K562 (cell line): ENCODE measurements around the gene GDF15. TPM values are rescaled to one million over a fixed set of nuclear protein-coding genes. Genes with fewer than 3 reads are reported as not detected.
A peak's percentile ranks its signal among the peaks of the same experiment; 100 is the strongest.

Experiments used
- CEBPB ChIP-seq: fragments of 450-650 bp; IDR thresholded peaks from 2 replicates; pipeline ENCODE4 v1.6.1; 2016; ENCODE audit warnings: missing genetic modification characterization, missing compliant biosample characterization
- E2F3 ChIP-seq: fragments of 250-450 bp; sonication (Bioruptor Pico); IDR thresholded peaks from 2 replicates; pipeline ENCODE4 v1.4.0; 2020; ENCODE audit warnings: mild to moderate bottlenecking
- HSF4 ChIP-seq: fragments of 250-450 bp; sonication (Bioruptor Pico); IDR thresholded peaks from 2 replicates; pipeline ENCODE4 v2.1.2; 2022; ENCODE audit warnings: mild to moderate bottlenecking, moderate library complexity, borderline replicate concordance
- JUN ChIP-seq, 2 experiments: sonication (generic) in 1 of 2; formaldehyde crosslinking in 1 of 2; IDR thresholded peaks; 2 replicates each; pipeline versions ENCODE4 v1.6.1 to v1.8.0; 2012 to 2022; ENCODE audit warnings: borderline replicate concordance in 2 of 2, mild to moderate bottlenecking in 2 of 2, improper control_type of control experiment in 1 of 2, low read depth in 1 of 2, low read length in 1 of 2, missing genetic modification reagents in 1 of 2
- MTF1 ChIP-seq: fragments of 250-450 bp; sonication (Bioruptor Pico); IDR thresholded peaks from 2 replicates; pipeline ENCODE4 v1.9.0; 2021; ENCODE audit warnings: moderate library complexity, mild to moderate bottlenecking, inconsistent platforms, borderline replicate concordance
- PHF20 ChIP-seq: fragments of 450-650 bp; IDR thresholded peaks from 2 replicates; pipeline ENCODE4 v1.6.1; 2018; ENCODE audit not compliant: partially characterized antibody
- RBBP5 ChIP-seq: fragments of 200-600 bp; sonication (generic); IDR thresholded peaks from 2 replicates; pipeline ENCODE4 v1.6.1; 2012; ENCODE audit warnings: borderline replicate concordance, mild to moderate bottlenecking, low read length, control low read depth, inconsistent platforms; ENCODE audit not compliant: insufficient read depth, poor library complexity, severe bottlenecking
- RCOR1 ChIP-seq, 2 experiments: IDR thresholded peaks; 2 replicates each; pipeline ENCODE4 v1.6.1; 2012; ENCODE audit warnings: low read depth in 2 of 2, low read length in 2 of 2, borderline replicate concordance in 1 of 2, improper control_type of control experiment in 1 of 2
- SRSF1 ChIP-seq: fragments of 200-400 bp; formaldehyde crosslinking; IDR thresholded peaks from 2 replicates; pipeline ENCODE4 v1.6.1; 2017; ENCODE audit warnings: mild to moderate bottlenecking, low read depth, low read length, moderate library complexity
- STAT5A ChIP-seq: IDR thresholded peaks from 2 replicates; pipeline ENCODE4 v1.6.1; 2012; ENCODE audit warnings: low read length, inconsistent platforms, borderline replicate concordance
- TAF9B ChIP-seq: fragments of 450-650 bp; IDR thresholded peaks from 2 replicates; pipeline ENCODE4 v1.6.1; 2018; ENCODE audit warnings: mild to moderate bottlenecking; ENCODE audit not compliant: partially characterized antibody
- TSHZ1 ChIP-seq: fragments of 250-450 bp; sonication (Bioruptor Pico); IDR thresholded peaks from 2 replicates; pipeline ENCODE4 v1.4.0; 2020; ENCODE audit warnings: mild to moderate bottlenecking, moderate library complexity
- ZNF699 ChIP-seq: fragments of 250-450 bp; sonication (Bioruptor Pico); IDR thresholded peaks from 2 replicates; pipeline ENCODE4 v1.8.0; 2021; ENCODE audit warnings: mild to moderate bottlenecking, moderate library complexity; ENCODE audit not compliant: insufficient replicate concordance
- ZNF740 ChIP-seq, 3 experiments: fragments of 200-800 bp in 1 of 3; sonication (Bioruptor generic) in 1 of 3; sonication (generic) in 1 of 3; formaldehyde crosslinking in 1 of 3; IDR thresholded peaks; 2 replicates each; pipeline versions ENCODE4 v1.6.1 to v1.8.0; 2016 to 2022; ENCODE audit warnings: mild to moderate bottlenecking in 2 of 3, missing compliant biosample characterization in 2 of 3, missing genetic modification characterization in 2 of 3, missing genetic modification reagents in 1 of 3
- polyA plus RNA-seq, 8 experiments: library from polyadenylated mRNA; depleted of rRNA in 4 of 8; stranded (reverse) in 5 of 8; unstranded in 3 of 8; fragments of >200 nt; fragmentation: Nextera tagmentation in 2 of 8; fragmentation: Illumina TruSeq in 1 of 8; extraction: Ambion mirVana in 2 of 8; extraction: Trizol in 1 of 8; gene quantifications; 2 replicates each; pipeline versions ENCODE4 v1.2.1 to v1.2.3, GENCODE V29; 2011 to 2014; ENCODE audit warnings: inconsistent platforms in 1 of 8, missing spikeins in 1 of 8
- total RNA-seq, 7 experiments: library from RNA; depleted of rRNA in 6 of 7; stranded (reverse); fragments of >200 nt in 6 of 7; fragmentation: Illumina TruSeq in 2 of 7; extraction: Trizol in 2 of 7; gene quantifications; 2 replicates each; pipeline versions ENCODE4 v1.2.1 to v1.2.3, GENCODE V29; 2011 to 2021; ENCODE audit warnings: low replicate concordance in 1 of 7
- TF ChIP-seq, protein P1 (sequence below): fragments of 250-450 bp; sonication (Bioruptor Pico); IDR thresholded peaks from 2 replicates; pipeline ENCODE4 v1.8.0; 2022; ENCODE audit warnings: moderate library complexity, mild to moderate bottlenecking, inconsistent platforms
- TF ChIP-seq, protein P2 (sequence below): fragments of 150-350 bp; IDR thresholded peaks from 2 replicates; pipeline ENCODE4 v1.6.1; 2014; ENCODE audit warnings: low read depth, mild to moderate bottlenecking, low read length, borderline replicate concordance
- TF ChIP-seq, protein P3 (sequence below): fragments of 450-650 bp; conservative IDR thresholded peaks from 2 replicates; pipeline ENCODE4 v1.6.1; 2016; ENCODE audit warnings: missing genetic modification characterization, low read depth, mild to moderate bottlenecking, missing compliant biosample characterization, moderate library complexity

The GDF15 gene
- total and polyA plus RNA-seq, 9 of the 15 experiments (the other 6 are each of a cell fraction or from before 2014, with no cell fraction given), result 2.3 to 82.4 (median 12.5) TPM

GRCh38 chr19:18366021-18366435 lies 19.9 kb upstream of the GDF15 start (continued):
- TF ChIP-seq TSHZ1 (CRISPR knock-in tag), result peak; percentile 26; the same call in 1 of the 2 replicates
- TF ChIP-seq HSF4 (CRISPR knock-in tag), result no peak
- TF ChIP-seq PHF20, result no peak
- no peak for TF ChIP-seq RBBP5
- no peak for TF ChIP-seq JUN (IDR thresholded peaks at IDR 0.05; ENCODE audit: borderline replicate concordance, low read depth, low read length)
- TF ChIP-seq JUN (CRISPR knock-in tag; IDR thresholded peaks at IDR 0.05; ENCODE audit: borderline replicate concordance), result no peak
- no peak for TF ChIP-seq CEBPB (tag)
- no peak for TF ChIP-seq ZNF740 (CRISPR knock-in tag; IDR thresholded peaks at IDR 0.05)
- TF ChIP-seq ZNF740 (tag; IDR thresholded peaks at IDR 0.05), result no peak
- TF ChIP-seq, protein P1, sequence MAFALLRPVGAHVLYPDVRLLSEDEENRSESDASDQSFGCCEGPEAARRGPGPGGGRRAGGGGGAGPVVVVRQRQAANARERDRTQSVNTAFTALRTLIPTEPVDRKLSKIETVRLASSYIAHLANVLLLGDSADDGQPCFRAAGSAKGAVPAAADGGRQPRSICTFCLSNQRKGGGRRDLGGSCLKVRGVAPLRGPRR, result peak; percentile 80; the same call in 1 of the 2 replicates
- peak; percentile 38 for TF ChIP-seq ZNF699 (CRISPR knock-in tag)
- no peak for TF ChIP-seq TAF9B
- TF ChIP-seq STAT5A, result no peak
- no peak for TF ChIP-seq MTF1 (CRISPR knock-in tag)
- no peak for TF ChIP-seq RCOR1 (IDR thresholded peaks at IDR 0.05; ENCODE audit: borderline replicate concordance in 1 of 2, low read depth in 2 of 2, low read length in 2 of 2)
- TF ChIP-seq, protein P2, sequence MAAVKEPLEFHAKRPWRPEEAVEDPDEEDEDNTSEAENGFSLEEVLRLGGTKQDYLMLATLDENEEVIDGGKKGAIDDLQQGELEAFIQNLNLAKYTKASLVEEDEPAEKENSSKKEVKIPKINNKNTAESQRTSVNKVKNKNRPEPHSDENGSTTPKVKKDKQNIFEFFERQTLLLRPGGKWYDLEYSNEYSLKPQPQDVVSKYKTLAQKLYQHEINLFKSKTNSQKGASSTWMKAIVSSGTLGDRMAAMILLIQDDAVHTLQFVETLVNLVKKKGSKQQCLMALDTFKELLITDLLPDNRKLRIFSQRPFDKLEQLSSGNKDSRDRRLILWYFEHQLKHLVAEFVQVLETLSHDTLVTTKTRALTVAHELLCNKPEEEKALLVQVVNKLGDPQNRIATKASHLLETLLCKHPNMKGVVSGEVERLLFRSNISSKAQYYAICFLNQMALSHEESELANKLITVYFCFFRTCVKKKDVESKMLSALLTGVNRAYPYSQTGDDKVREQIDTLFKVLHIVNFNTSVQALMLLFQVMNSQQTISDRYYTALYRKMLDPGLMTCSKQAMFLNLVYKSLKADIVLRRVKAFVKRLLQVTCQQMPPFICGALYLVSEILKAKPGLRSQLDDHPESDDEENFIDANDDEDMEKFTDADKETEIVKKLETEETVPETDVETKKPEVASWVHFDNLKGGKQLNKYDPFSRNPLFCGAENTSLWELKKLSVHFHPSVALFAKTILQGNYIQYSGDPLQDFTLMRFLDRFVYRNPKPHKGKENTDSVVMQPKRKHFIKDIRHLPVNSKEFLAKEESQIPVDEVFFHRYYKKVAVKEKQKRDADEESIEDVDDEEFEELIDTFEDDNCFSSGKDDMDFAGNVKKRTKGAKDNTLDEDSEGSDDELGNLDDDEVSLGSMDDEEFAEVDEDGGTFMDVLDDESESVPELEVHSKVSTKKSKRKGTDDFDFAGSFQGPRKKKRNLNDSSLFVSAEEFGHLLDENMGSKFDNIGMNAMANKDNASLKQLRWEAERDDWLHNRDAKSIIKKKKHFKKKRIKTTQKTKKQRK, result no peak
- TF ChIP-seq, protein P3, sequence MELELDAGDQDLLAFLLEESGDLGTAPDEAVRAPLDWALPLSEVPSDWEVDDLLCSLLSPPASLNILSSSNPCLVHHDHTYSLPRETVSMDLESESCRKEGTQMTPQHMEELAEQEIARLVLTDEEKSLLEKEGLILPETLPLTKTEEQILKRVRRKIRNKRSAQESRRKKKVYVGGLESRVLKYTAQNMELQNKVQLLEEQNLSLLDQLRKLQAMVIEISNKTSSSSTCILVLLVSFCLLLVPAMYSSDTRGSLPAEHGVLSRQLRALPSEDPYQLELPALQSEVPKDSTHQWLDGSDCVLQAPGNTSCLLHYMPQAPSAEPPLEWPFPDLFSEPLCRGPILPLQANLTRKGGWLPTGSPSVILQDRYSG, result no peak
- 0 out of 2 replicates have a peak, but pooled peaks have one; percentile 26 for TF ChIP-seq E2F3 (CRISPR knock-in tag)
- no peak for TF ChIP-seq SRSF1
